GM12874 (cell line): ENCODE data around the gene SLC25A15.

Source experiments
- CTCF ChIP-seq: IDR thresholded peaks from 2 replicates; pipeline ENCODE4 v1.5.1; 2011; ENCODE audit warnings: low read depth, mild to moderate bottlenecking, control low read depth, low read length, moderate library complexity; ENCODE audit not compliant: insufficient read depth

The SLC25A15 gene

GRCh38 chr13:40776681-40777165 is 12.7 kb upstream of the SLC25A15 start:
- TF ChIP-seq CTCF: no peak

GRCh38 chr13:40777166-40777808 is 12.1 kb upstream of the SLC25A15 start:
- peak; percentile 39 for TF ChIP-seq CTCF

GRCh38 chr13:40777809-40778175 is 11.6 kb upstream of the SLC25A15 start:
- TF ChIP-seq CTCF: no peak

DNA sequence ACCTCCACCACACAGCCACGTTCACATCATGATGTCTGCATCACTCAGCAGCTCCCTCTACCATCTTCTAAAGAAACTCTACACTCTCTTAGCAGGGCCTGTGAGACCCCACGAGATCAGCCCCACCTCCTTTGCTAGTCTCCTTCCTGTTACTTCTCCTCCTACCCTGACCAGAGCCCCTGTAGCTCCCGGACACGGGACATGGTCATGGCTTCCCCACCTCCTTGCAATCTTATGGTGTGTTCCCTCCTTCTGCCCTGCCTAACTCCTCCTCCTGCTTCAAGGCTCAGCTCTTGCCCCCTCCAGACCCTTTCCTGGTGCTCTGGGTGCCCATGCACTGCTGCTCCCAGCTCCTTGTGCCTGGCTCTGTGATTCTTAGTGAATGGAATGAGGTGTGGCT is 10.4 kb upstream of the SLC25A15 start:
- no peak for TF ChIP-seq CTCF

GRCh38 chr13:40779796-40780285 is 9.6 kb upstream of the SLC25A15 start:
- no peak for TF ChIP-seq CTCF

GRCh38 chr13:40780822-40781401 is 8.5 kb upstream of the SLC25A15 start:
- TF ChIP-seq CTCF: 0 out of 2 replicates have a peak, but pooled peaks have one; percentile 5

DNA sequence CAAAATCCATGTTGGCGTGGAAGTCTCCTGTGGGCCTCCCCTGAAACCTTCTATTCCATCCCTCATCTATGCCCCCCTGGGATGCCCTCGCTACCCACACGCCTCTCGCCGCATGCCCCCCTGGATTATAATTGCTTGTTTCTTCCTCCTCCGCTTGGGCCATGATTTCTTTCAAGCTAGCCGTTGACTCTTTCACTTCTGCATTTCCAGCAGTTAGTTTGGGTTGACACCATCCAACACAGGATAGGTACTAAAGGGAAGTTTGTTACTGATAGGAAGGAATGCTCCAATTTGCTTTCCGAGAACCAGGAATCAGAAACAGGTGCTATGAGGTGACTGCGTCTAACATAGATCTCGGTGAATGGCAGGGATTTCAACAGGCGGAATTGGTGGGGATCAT is 7.7 kb upstream of the SLC25A15 start:
- no peak for TF ChIP-seq CTCF
